GM12878 (cell line): ENCODE data around the gene NOTCH1. TPM values are rescaled to one million over a fixed set of nuclear protein-coding genes. Genes with fewer than 3 reads are reported as not detected.
A peak's percentile ranks its signal among the peaks of the same experiment; 100 is the strongest.

ENCODE experiments used
- ATAC-seq: fragments of 200-7000 bp; cut with Tn5 transposase; 3 replicates; pipeline ENCODE4 v1.9.1; 2020; ENCODE audit warnings: mild to moderate bottlenecking, moderate library complexity
- BruUV-seq: library from RNA; stranded (reverse); fragments of 400-500 nt; replicated peaks from 2 replicates; lab custom pipeline; 2021; lab: Mats Ljungman, UMichigan
- CTCF ChIA-PET: fragments of 300-600 bp; sonication (Branson Sonifier 250); formaldehyde crosslinking; extraction: SDS; loops from one replicate; lab custom pipeline; 2021; ENCODE audit warnings: inconsistent platforms; lab: Yijun Ruan, JAX
- POLR2A ChIA-PET: fragments of 350-600 bp; formaldehyde crosslinking; extraction: SDS; loops from one replicate; lab custom pipeline; 2021; ENCODE audit warnings: inconsistent platforms; lab: Charles Lee
- RAD21 ChIA-PET: fragments of 300-600 bp; sonication (Branson Sonifier 250); formaldehyde crosslinking; loops from one replicate; lab custom pipeline; 2023; ENCODE audit warnings: antibody characterized with exemption; ENCODE audit not compliant: unreplicated experiment; lab: Charles Lee
- SMC1A ChIA-PET: fragments of 300-600 bp; sonication (Branson Sonifier 250); formaldehyde crosslinking; loops from one replicate; lab custom pipeline; 2023; ENCODE audit not compliant: unreplicated experiment, uncharacterized antibody; lab: Charles Lee
- DNase-seq: peaks from one replicate; pipeline ENCODE4 v3.0.0-alpha.2; 2011; ENCODE audit warnings: low read depth, low spot score
- FAIRE-seq: peaks from 3 replicates; lab custom pipeline; 2011; peaks lifted over from hg19 to GRCh38; lab: Jason Lieb, UNC
- H2AFZ ChIP-seq: 2 replicates; pipeline ENCODE4 v1.6.0; 2011; ENCODE audit warnings: low read depth, low read length, control low read depth; ENCODE audit not compliant: control insufficient read depth
- H3K27ac ChIP-seq: 2 replicates; pipeline ENCODE4 v1.5.1; 2011; ENCODE audit warnings: control low read depth; ENCODE audit not compliant: control insufficient read depth, insufficient read depth
- H3K27me3 ChIP-seq, 2 experiments: replicated peaks in 1 of 2; 2 replicates each; pipeline versions ENCODE4 v1.6.0 to v1.6.1; 2011; ENCODE audit warnings: low read length in 1 of 2; ENCODE audit not compliant: control insufficient read depth in 2 of 2, insufficient read depth in 2 of 2
- H3K36me3 ChIP-seq, 2 experiments: 2 replicates each; pipeline ENCODE4 v1.5.1; 2011; ENCODE audit warnings: low read length in 1 of 2; ENCODE audit not compliant: control insufficient read depth in 2 of 2, insufficient read depth in 2 of 2
- H3K4me1 ChIP-seq: 2 replicates; pipeline ENCODE4 v1.6.1; 2011; ENCODE audit warnings: mild to moderate bottlenecking, low read length, moderate library complexity, mixed read lengths; ENCODE audit not compliant: control insufficient read depth, insufficient read depth
- H3K4me2 ChIP-seq: 2 replicates; pipeline ENCODE4 v1.6.0; 2011; ENCODE audit warnings: control low read depth; ENCODE audit not compliant: control insufficient read depth, insufficient read depth
- H3K4me3 ChIP-seq: fragments of 200-600 bp; sonication (generic); 2 replicates; pipeline ENCODE4 v1.5.1; 2016
- H3K79me2 ChIP-seq: 2 replicates; pipeline ENCODE4 v1.6.0; 2011; ENCODE audit warnings: low read length; ENCODE audit not compliant: control insufficient read depth, insufficient read depth
- H3K9ac ChIP-seq: 2 replicates; pipeline ENCODE4 v1.8.0; 2011; ENCODE audit warnings: low read length, control low read depth, mixed read lengths; ENCODE audit not compliant: control insufficient read depth, insufficient read depth
- H3K9me3 ChIP-seq: replicated peaks from 3 replicates; pipeline ENCODE4 v1.5.1; 2011; ENCODE audit warnings: mild to moderate bottlenecking, low read length; ENCODE audit not compliant: control insufficient read depth, insufficient read depth
- H4K20me1 ChIP-seq: 2 replicates; pipeline ENCODE4 v1.6.0; 2011; ENCODE audit not compliant: control insufficient read depth, insufficient read depth
- CBFB ChIP-seq: IDR thresholded peaks from 2 replicates; pipeline ENCODE4 v1.6.1; 2016; ENCODE audit warnings: antibody characterized with exemption, low read depth
- DPF2 ChIP-seq: fragments of 450-650 bp; IDR thresholded peaks from 2 replicates; pipeline ENCODE4 v1.6.1; 2017; ENCODE audit warnings: mild to moderate bottlenecking
- IRF4 ChIP-seq: IDR thresholded peaks from 2 replicates; pipeline ENCODE4 v1.6.1; 2011; ENCODE audit warnings: low read depth, low read length
- RCOR1 ChIP-seq: conservative IDR thresholded peaks from 2 replicates; pipeline ENCODE4 v1.6.1; 2012; ENCODE audit warnings: low read depth, low read length, improper control_type of control experiment
- WGBS: methylation state at CpG from one replicate; pipeline ENCODE4 v1.1.6; 2016; ENCODE audit warnings: low lambda C conversion rate; ENCODE audit not compliant: insufficient replicate concordance, insufficient coverage; ENCODE audit errors: missing lambda C conversion rate; 5-methylcytosine and 5-hydroxymethylcytosine counted together
- in situ Hi-C: fragments of 300-500 bp; cut with MboI; formaldehyde crosslinking; loops from 9 replicates; pipeline ENCODE4 v1.14.3; 2018; ENCODE audit warnings: mixed read lengths
- intact Hi-C: fragments of 100-400 bp; cut with micrococcal nuclease; formaldehyde crosslinking; loops from one replicate; pipeline ENCODE4 v1.14.2; 2022; ENCODE audit not compliant: unreplicated experiment
- polyA plus RNA-seq, 11 experiments: library from polyadenylated mRNA; depleted of rRNA in 4 of 11; unstranded in 6 of 11; stranded (reverse) in 5 of 11; fragments of >200 nt; fragmentation: Nextera tagmentation in 4 of 11; fragmentation: Illumina TruSeq in 1 of 11; extraction: Ambion mirVana in 4 of 11; extraction: Trizol in 1 of 11; gene quantifications; 1 replicate in 1 of 11; 2 replicates in 10 of 11; pipeline versions ENCODE4 v1.2.1 to v1.2.3, GENCODE V29; 2011 to 2016; ENCODE audit warnings: inconsistent platforms in 2 of 11, missing spikeins in 2 of 11, low read depth in 1 of 11
- total RNA-seq, 4 experiments: library from RNA; depleted of rRNA in 3 of 4; stranded (reverse); fragments of >200 nt in 3 of 4; fragmentation: Illumina TruSeq in 1 of 4; extraction: Trizol in 1 of 4; gene quantifications; 2 replicates each; pipeline versions ENCODE4 v1.2.1 to v1.2.3, GENCODE V29; 2013 to 2021
- TF ChIP-seq, protein P1 (sequence below): fragments of 450-650 bp; formaldehyde crosslinking; IDR thresholded peaks from 2 replicates; pipeline ENCODE4 v1.5.0; 2022; ENCODE audit warnings: mild to moderate bottlenecking, missing genetic modification characterization
- TF ChIP-seq, protein P2 (sequence below): IDR thresholded peaks from 2 replicates; pipeline ENCODE4 v1.6.1; 2011; ENCODE audit warnings: borderline replicate concordance, low read depth, mild to moderate bottlenecking, moderate library complexity, mixed read lengths, low read length; ENCODE audit not compliant: insufficient read depth; ENCODE audit errors: extremely low read length
- TF ChIP-seq, protein P3 (sequence below): IDR thresholded peaks from 2 replicates; pipeline ENCODE4 v1.6.1; 2011; ENCODE audit warnings: borderline replicate concordance, low read depth, mild to moderate bottlenecking, moderate library complexity, low read length; ENCODE audit not compliant: insufficient read depth, poor library complexity, severe bottlenecking

The NOTCH1 gene
- total and polyA plus RNA-seq, 10 of the 15 experiments (the other 5 are each of a cell fraction or from before 2014, with no cell fraction given) = 0.02 to 40.0 (median 3.7) TPM

DNA sequence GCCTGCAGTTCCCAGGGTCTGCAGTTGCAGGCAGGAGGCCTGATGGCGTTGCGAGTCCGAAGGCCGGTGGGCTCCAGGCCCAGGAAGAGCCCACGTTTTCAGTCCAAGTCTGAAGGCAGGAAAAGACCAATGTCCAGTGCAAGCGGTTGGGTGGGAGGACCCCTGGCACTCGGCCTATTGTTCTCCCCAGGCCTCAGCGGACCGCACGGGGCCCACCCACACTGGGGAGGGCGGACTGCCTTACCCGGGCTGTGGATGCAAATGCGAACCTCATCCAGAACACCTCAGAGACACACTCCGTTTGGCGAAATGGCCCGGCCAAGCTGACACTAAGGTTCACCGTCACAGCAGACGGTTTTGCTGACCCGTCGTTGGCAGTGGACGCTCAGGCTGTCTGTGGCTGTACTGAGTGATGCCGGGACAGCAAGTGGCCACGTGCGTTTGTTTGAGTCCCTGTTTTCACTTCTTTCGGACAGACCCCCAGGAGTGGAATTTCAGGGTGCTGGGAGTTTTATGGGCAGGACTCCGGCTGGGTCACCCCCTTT lies 52.8 kb downstream of the NOTCH1 start:
- CTCF ChIA-PET = no interaction called here
- RAD21 ChIA-PET = no interaction called here

DNA sequence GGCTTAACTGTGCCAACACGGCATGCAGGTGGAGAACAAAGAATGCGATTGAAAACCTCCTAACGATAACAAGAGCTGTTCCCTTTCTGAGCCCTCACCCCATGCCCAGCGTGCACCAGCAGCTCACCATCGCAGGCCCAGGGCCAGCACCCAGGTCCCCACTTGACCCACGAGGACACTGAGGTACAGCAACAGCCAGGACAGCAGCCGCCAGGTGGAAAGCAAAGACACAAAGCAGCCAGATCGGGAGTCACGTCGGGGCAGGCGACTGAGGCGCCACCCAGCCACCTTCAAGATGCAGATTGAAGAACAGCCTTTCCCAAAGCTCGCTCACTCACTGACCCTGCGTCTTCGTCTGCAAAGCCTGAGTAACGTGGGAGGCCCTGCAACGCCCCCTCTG lies 56.1 kb downstream of the NOTCH1 start:
- Histone ChIP-seq H3K36me3 (no peaks in the 10 kb centered on the region), H3K4me1 (no peaks in the 10 kb centered on the region), H3K79me2 (no peaks in the 10 kb centered on the region), H3K27ac (no peak overlapping the region), H3K27me3 (no peaks in the 10 kb centered on the region), H3K4me3 (no peak overlapping the region), H4K20me1 (no peaks in the 10 kb centered on the region; the same call in 1 of the 2 replicates), H3K4me2 (no peak overlapping the region), H3K9ac (no peak overlapping the region), H3K9me3 (no peaks in the 10 kb centered on the region), H2AFZ (no peak overlapping the region)
- SMC1A ChIA-PET = interaction anchor here (1.2 to 7.0 kb wide), 5 partner anchors 62 to 155 kb away, joined by 3 to 60 read pairs (median 14); no protein-coding TSS in a partner anchor
- ATAC-seq (no peak), FAIRE-seq (no peak), DNase-seq (no peak)
- CTCF ChIA-PET = interaction anchor here (0.9 to 9.0 kb wide), 7 partner anchors 39 to 154 kb away, joined by 3 to 223 read pairs (median 9); no protein-coding TSS in a partner anchor
- WGBS = 50% methylated on average over 17 of the region's 17 CpGs
- POLR2A ChIA-PET = no interaction called here
- in situ Hi-C loops (loop anchor here (5.0 kb wide), 1 partner anchor 138 kb away; no protein-coding TSS in a partner anchor), intact Hi-C loops (loop anchor here (5.0 kb wide), 2 partner anchors 58 to 198 kb away; partner anchors contain the start of genes AGPAT2 and NOTCH1)
- TF ChIP-seq CBFB (no peak), RCOR1 (no peak), DPF2 (no peak)
- TF ChIP-seq, protein P1, sequence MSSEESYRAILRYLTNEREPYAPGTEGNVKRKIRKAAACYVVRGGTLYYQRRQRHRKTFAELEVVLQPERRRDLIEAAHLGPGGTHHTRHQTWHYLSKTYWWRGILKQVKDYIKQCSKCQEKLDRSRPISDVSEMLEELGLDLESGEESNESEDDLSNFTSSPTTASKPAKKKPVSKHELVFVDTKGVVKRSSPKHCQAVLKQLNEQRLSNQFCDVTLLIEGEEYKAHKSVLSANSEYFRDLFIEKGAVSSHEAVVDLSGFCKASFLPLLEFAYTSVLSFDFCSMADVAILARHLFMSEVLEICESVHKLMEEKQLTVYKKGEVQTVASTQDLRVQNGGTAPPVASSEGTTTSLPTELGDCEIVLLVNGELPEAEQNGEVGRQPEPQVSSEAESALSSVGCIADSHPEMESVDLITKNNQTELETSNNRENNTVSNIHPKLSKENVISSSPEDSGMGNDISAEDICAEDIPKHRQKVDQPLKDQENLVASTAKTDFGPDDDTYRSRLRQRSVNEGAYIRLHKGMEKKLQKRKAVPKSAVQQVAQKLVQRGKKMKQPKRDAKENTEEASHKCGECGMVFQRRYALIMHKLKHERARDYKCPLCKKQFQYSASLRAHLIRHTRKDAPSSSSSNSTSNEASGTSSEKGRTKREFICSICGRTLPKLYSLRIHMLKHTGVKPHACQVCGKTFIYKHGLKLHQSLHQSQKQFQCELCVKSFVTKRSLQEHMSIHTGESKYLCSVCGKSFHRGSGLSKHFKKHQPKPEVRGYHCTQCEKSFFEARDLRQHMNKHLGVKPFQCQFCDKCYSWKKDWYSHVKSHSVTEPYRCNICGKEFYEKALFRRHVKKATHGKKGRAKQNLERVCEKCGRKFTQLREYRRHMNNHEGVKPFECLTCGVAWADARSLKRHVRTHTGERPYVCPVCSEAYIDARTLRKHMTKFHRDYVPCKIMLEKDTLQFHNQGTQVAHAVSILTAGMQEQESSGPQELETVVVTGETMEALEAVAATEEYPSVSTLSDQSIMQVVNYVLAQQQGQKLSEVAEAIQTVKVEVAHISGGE (CRISPR knock-in tag) = no peak
- TF ChIP-seq, protein P2, sequence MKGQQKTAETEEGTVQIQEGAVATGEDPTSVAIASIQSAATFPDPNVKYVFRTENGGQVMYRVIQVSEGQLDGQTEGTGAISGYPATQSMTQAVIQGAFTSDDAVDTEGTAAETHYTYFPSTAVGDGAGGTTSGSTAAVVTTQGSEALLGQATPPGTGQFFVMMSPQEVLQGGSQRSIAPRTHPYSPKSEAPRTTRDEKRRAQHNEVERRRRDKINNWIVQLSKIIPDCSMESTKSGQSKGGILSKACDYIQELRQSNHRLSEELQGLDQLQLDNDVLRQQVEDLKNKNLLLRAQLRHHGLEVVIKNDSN = no peak
- RAD21 ChIA-PET = interaction anchor here (0.7 to 7.8 kb wide), 4 partner anchors 50 to 144 kb away, joined by 3 to 126 read pairs (median 4); no protein-coding TSS in a partner anchor
- no TSS peak for BruUV-seq

More for the DNA sequence above, 52.8 kb downstream of the NOTCH1 start:
- intact Hi-C loops = no loop called here
- 81% methylated on average over 26 of the region's 26 CpGs for WGBS
- no peaks in the 10 kb centered on the region; the same call in 1 of the 2 replicates for H4K20me1 ChIP-seq
- ATAC-seq (no peak), FAIRE-seq (no peak), DNase-seq (no peak)
- H3K4me3 ChIP-seq = no peak overlapping the region
- ChIA-PET POLR2A (no interaction called here), SMC1A (no interaction called here)
- BruUV-seq = no TSS peak
- no peak overlapping the region for H3K27ac ChIP-seq
- peaks cover 0 to 10% of the 10 kb centered on the region in 2 experiments; a peak in 2 of 4 replicates for H3K36me3 ChIP-seq
- H3K9me3 ChIP-seq = no peaks in the 10 kb centered on the region
- no peaks in the 10 kb centered on the region for H3K27me3 ChIP-seq
- H2AFZ ChIP-seq = no peak overlapping the region
- H3K4me1 ChIP-seq = no peaks in the 10 kb centered on the region
- no peak for TF ChIP-seq IRF4
- TF ChIP-seq, protein P3, sequence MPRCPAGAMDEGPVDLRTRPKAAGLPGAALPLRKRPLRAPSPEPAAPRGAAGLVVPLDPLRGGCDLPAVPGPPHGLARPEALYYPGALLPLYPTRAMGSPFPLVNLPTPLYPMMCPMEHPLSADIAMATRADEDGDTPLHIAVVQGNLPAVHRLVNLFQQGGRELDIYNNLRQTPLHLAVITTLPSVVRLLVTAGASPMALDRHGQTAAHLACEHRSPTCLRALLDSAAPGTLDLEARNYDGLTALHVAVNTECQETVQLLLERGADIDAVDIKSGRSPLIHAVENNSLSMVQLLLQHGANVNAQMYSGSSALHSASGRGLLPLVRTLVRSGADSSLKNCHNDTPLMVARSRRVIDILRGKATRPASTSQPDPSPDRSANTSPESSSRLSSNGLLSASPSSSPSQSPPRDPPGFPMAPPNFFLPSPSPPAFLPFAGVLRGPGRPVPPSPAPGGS = peak; percentile 54
- H3K9ac ChIP-seq = no peak overlapping the region
- no peaks in the 10 kb centered on the region for H3K79me2 ChIP-seq
- in situ Hi-C loops = loop anchor here (5.0 kb wide), 1 partner anchor 134 kb away; no protein-coding TSS in a partner anchor
- H3K4me2 ChIP-seq = no peak overlapping the region
